GM18909 (cell line): ENCODE data around the gene CCDC57.
"Not testable (repeated sequence)": the region's sequence is repeated elsewhere in the genome, so short reads cannot be mapped to it uniquely, and the experiment has no call there.

Experiments
- ATAC-seq: cut with Tn5 transposase; IDR thresholded peaks from one replicate; pipeline ENCODE4 v1.9.1; 2021; ENCODE audit warnings: mild to moderate bottlenecking; ENCODE audit not compliant: unreplicated experiment, poor library complexity

The CCDC57 gene

GRCh38 chr17:82143333-82143732 lies 69.3 kb downstream of the CCDC57 start:
- no peak for ATAC-seq

DNA sequence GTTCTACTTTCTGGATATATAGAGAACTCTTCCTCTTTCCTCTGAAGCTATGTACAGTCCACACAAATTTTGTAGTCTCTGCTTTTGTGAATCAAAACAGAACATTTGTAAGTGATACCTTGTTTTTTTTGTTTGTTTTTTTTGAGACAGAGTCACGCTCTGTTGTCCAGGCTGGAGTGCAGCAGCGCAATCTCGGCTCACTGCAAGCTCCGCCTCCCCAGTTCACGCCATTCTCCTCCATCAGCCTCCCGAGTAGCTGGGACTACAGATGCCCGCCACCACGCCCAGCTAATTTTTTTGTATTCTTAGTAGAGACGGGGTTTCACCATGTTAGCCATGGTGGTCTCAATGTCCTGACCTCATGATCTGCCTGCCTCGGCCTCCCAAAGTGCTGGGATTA lies 72.7 kb downstream of the CCDC57 start:
- not testable (repeated sequence) for ATAC-seq

DNA sequence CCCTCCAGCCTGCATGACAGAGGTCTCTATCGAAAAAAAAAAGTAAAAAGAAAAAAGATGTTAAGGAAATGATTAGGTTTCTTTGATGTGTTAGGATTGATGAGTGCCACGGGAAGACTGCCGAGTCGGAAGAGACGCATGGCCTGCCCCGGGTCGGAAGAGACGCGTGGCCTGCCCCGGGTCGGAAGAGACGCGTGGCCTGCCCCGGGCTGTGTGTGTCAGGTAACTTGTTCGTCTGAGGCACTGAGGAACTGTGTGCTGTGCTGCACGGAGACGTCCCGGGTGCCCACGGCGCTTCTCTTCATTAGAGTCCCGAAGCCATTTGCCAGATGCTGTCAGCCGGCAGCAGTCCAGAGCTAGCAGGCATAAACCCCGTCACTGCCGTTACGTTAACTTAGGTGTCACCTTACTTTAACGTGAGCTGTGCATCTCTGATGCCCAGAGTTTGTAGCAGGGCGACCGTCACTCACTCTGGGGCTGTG lies 74.1 kb downstream of the CCDC57 start:
- no peak for ATAC-seq

DNA sequence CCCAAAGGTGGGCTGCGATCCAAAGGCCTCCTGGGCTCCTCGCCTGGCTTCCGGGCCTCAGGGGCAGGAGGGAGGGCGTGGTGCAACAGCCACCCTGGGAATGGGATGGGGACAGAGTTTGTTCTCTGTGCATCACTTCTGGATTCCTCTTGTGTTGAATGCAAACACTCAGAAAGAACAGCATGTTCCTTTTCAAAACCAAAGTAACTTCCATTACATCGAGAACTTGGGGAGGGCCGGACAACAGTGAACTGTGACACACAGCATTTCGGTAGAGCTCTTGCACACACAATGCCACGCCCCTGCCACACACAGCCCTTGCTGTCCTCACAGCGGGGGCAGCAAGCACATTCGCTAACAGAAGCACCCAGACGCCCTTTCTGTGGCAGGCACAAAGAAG lies 78.5 kb downstream of the CCDC57 start:
- no peak for ATAC-seq

DNA sequence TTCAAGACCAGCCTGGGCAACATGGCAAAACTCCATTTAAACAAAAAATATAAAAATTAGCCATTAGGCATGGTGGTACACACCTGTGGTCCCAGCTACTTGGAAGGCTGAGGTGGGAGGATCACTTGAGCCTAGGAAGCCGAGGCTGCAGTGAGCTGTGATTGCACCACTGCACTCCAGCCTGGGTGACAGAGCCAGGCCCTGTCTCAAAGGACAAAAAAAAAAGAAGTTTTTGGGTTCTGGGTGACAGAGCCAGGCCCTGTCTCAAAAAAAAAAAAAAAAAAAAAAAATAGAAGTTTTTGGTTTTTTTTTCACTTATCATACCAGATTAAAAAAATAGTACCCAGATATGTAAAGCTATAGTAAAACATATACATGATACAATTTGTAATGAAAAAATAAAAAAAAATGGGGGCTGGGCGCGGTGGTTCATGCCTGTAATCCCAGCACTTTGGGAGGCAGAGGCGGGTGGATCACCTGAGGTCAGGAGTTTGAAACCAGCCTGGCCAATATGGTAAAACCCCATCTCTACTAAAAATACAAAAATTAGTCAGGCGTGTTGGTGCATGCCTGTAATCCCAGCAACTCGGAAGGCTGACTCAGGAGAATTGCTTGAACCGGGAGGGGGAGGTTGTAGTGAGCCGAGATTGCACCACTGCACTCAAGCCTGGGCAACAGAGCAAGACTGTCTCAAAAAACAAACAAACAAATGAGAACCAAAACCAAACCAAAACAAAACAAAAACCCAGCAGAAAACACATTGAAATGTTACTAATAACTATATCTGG lies 79.3 kb downstream of the CCDC57 start:
- ATAC-seq: not testable (repeated sequence)

- ATAC-seq: no peak
Measured at GRCh38 chr17:82129095-82129494, 83.5 kb downstream of the CCDC57 start.

GRCh38 chr17:82128287-82128686 lies 84.4 kb downstream of the CCDC57 start:
- no peak for ATAC-seq

- no peak for ATAC-seq
Measured at GRCh38 chr17:82127704-82128103, 84.9 kb downstream of the CCDC57 start.

GRCh38 chr17:82127315-82127595 lies 85.4 kb downstream of the CCDC57 start:
- ATAC-seq: no peak

DNA sequence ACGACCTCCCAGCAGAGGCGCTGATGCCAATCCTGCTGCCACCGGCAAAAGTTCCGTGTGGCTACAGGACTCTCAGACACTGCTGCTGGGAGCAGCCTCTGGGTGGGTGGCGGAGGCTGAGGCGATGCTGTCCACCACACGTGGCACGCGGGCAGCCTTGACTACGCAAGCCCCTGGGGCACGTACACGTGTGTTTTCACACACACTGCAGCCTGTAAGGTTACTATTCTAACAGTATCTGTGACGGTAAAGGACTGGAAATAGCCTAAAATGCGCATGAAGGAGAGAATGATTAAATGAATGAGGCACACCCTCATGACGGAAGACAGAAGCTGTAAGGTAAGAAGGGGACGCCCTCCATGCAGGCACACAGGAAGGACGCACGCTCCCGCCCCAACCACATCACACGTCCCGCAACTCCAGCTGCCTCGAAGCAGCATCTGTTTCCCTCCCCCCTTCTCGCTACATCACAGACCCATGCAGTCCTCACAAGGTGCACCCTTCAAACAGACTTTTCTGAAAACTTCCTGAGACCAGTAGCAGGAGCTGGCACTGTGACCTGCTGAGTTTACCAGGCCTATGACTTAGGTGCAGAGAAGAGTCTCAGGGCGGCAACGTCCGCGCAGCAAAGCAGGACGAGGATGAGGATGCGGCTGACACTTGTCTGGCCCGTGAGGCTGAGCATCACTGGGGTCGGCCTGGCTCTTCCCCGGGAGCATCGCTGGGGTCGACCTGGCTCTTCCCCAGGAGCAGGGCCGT lies 85.9 kb downstream of the CCDC57 start:
- ATAC-seq: no peak

DNA sequence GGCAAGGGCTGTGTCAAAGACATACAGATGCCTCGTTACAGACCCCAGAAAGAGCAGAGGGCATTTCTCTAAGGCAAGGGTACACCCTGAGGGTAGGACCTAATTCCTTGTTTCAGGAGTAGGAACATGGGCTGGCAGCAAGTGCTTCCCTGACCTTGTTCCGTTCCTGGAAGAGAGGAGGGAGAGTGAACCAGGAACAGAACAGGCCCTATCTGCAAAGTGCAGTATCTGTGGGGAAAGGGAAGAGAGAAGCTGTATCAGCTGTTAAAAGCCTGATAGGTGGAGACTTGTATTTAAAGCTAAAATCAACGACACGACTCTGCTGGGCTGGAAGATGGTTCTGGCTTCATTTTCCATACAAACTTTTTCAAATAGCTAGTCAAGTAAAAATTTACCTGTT lies 88.5 kb downstream of the CCDC57 start:
- no peak for ATAC-seq

- no peak for ATAC-seq
Measured at GRCh38 chr17:82121660-82122629, 90.7 kb downstream of the CCDC57 start.

- ATAC-seq: no peak
Measured at GRCh38 chr17:82121246-82121645, 91.4 kb downstream of the CCDC57 start.

- ATAC-seq: no peak
Measured at GRCh38 chr17:82120148-82120547, 92.5 kb downstream of the CCDC57 start.

GRCh38 chr17:82118815-82119380 lies 93.7 kb downstream of the CCDC57 start:
- no peak for ATAC-seq

DNA sequence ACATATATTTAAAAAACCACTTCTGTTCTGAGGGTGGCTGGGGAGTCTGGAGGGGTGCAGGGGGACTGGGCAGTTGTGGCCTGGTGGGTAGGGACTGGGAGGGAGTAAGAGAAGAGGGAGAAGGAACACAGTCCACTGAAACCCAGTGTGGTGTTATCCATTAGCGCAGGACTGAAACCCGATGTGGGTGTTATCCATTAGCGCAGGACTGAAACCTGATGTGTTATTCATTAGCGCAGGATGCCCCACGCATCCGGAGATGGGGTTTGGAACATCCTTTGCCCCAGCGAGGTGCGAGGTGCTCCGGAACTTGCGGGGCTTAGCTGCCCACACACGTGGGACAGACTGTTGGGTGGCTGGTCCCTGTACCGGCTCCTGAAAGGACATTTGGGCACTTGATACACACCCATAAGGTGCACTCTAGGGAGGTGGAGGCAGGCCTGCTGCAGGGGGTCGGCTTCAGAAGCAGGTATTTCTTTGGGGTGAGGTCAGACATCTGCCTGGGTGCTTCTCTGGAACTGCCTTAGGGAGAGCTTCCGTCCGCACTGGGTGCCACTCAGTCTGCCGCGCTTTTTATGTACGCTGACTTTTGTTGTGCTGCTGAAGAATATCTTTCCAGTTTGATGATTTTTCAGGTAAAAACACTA lies 94.4 kb downstream of the CCDC57 start:
- ATAC-seq: no peak

GRCh38 chr17:82117139-82118090 lies 95.2 kb downstream of the CCDC57 start:
- ATAC-seq: no peak

DNA sequence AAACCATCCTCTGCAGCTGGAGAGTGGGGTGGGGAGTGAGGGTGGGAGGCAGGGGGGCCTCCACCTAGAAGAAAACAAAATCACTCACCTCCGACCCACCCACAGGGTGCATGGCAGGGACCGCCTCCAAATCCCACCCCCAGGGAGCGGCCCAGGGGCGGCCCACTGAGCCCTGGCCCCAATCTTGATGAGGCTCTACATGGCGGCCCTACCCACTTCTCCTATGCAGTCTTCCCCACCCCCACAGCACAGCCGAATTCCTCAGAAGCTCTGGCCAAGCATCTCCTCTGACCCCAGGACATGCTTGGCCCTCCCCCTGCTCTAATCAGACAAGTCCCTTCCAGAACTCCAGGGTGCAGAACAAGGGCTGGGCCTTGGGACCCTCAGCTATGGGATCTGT lies 96.4 kb downstream of the CCDC57 start:
- ATAC-seq: no peak

- ATAC-seq: no peak
Measured at GRCh38 chr17:82114872-82115271, 97.8 kb downstream of the CCDC57 start.
